IMR-90 (cell line): Measurements from ENCODE around the gene MSI1. TPM values are rescaled to one million over a fixed set of nuclear protein-coding genes. Genes with fewer than 3 reads are reported as not detected.

ENCODE experiments used
- ATAC-seq: fragments of 200-7000 bp; cut with Tn5 transposase; 2 replicates; pipeline ENCODE4 v1.9.1; 2020; ENCODE audit warnings: low read depth, mild to moderate bottlenecking, moderate library complexity
- BruUV-seq: library from RNA; stranded (reverse); fragments of 400-500 nt; replicated peaks from 2 replicates; lab custom pipeline; 2021; lab: Mats Ljungman, UMichigan
- CTCF ChIA-PET: fragments of 300-600 bp; formaldehyde crosslinking; extraction: SDS; loops from one replicate; lab custom pipeline; 2021; ENCODE audit warnings: antibody characterized with exemption; lab: Yijun Ruan, JAX
- POLR2A ChIA-PET: fragments of 300-600 bp; sonication (Branson Sonifier 250); formaldehyde crosslinking; loops from one replicate; lab custom pipeline; 2022; ENCODE audit warnings: antibody characterized with exemption; ENCODE audit not compliant: unreplicated experiment; lab: Charles Lee
- DNase-seq: peaks from one replicate; pipeline ENCODE4 v3.0.0; 2013
- H2AFZ ChIP-seq: replicated peaks from 2 replicates; pipeline ENCODE3; 2013; ENCODE audit warnings: low read length, mild to moderate bottlenecking; ENCODE audit not compliant: poor library complexity
- H2AK5ac ChIP-seq: 2 replicates; pipeline ENCODE4 v1.6.1; 2013; ENCODE audit warnings: low read depth, low read length, inconsistent platforms
- H2AK9ac ChIP-seq: replicated peaks from 2 replicates; pipeline ENCODE3; 2013; ENCODE audit warnings: mild to moderate bottlenecking, low read depth, low read length, moderate library complexity; ENCODE audit not compliant: poor library complexity
- H2BK120ac ChIP-seq: 2 replicates; pipeline ENCODE4 v1.6.1; 2013; ENCODE audit warnings: low read depth, low read length, inconsistent platforms
- H2BK15ac ChIP-seq: 3 replicates; pipeline ENCODE4 v1.6.1; 2013; ENCODE audit warnings: low read depth, low read length, inconsistent platforms
- H2BK20ac ChIP-seq: 2 replicates; pipeline ENCODE4 v1.6.1; 2013; ENCODE audit warnings: low read depth, mild to moderate bottlenecking, inconsistent platforms, low read length, moderate library complexity
- H2BK5ac ChIP-seq: 2 replicates; pipeline ENCODE4 v1.6.1; 2013; ENCODE audit warnings: mild to moderate bottlenecking, low read depth, low read length, inconsistent platforms; ENCODE audit not compliant: poor library complexity, severe bottlenecking
- H3K14ac ChIP-seq: replicated peaks from 2 replicates; pipeline ENCODE4 v1.6.1; 2013; ENCODE audit warnings: low read depth, low read length, inconsistent platforms
- H3K18ac ChIP-seq: 2 replicates; pipeline ENCODE4 v1.6.1; 2013; ENCODE audit warnings: low read depth, low read length, control low read depth
- H3K23ac ChIP-seq: 2 replicates; pipeline ENCODE4 v1.6.1; 2013; ENCODE audit warnings: low read depth, low read length, inconsistent platforms
- H3K27ac ChIP-seq: 2 replicates; pipeline ENCODE4 v1.5.1; 2013; ENCODE audit warnings: mild to moderate bottlenecking, control low read depth, low read length; ENCODE audit not compliant: insufficient read depth
- H3K27me3 ChIP-seq: 2 replicates; pipeline ENCODE4 v1.6.1; 2013; ENCODE audit warnings: low read length; ENCODE audit not compliant: control insufficient read depth, insufficient read depth
- H3K36me3 ChIP-seq: 2 replicates; pipeline ENCODE4 v1.6.1; 2013; ENCODE audit warnings: low read length, mixed read lengths; ENCODE audit not compliant: control insufficient read depth, insufficient read depth
- H3K4ac ChIP-seq: 2 replicates; pipeline ENCODE4 v1.6.1; 2013; ENCODE audit warnings: low read depth, low read length, inconsistent platforms
- H3K4me1 ChIP-seq: 2 replicates; pipeline ENCODE4 v1.6.1; 2013; ENCODE audit warnings: low read length, mixed read lengths; ENCODE audit not compliant: control insufficient read depth, insufficient read depth
- H3K4me2 ChIP-seq: 2 replicates; pipeline ENCODE4 v1.6.1; 2013; ENCODE audit warnings: low read depth, mild to moderate bottlenecking, control low read depth, low read length, moderate library complexity
- H3K4me3 ChIP-seq: 2 replicates; pipeline ENCODE4 v1.5.1; 2013; ENCODE audit warnings: low read depth, mild to moderate bottlenecking, control low read depth, low read length, moderate library complexity; ENCODE audit not compliant: insufficient read depth
- H3K56ac ChIP-seq: 2 replicates; pipeline ENCODE4 v1.6.1; 2013; ENCODE audit warnings: low read length, inconsistent platforms; ENCODE audit not compliant: insufficient read depth; ENCODE audit errors: extremely low read depth
- H3K79me1 ChIP-seq, 2 experiments: 2 replicates each; pipeline ENCODE4 v1.6.1; 2013; ENCODE audit warnings: low read length in 2 of 2, inconsistent platforms in 1 of 2, low read depth in 1 of 2
- H3K9ac ChIP-seq: 2 replicates; pipeline ENCODE4 v1.6.1; 2013; ENCODE audit warnings: low read depth, low read length, control low read depth
- H3K9me1 ChIP-seq: 2 replicates; pipeline ENCODE4 v1.6.1; 2013; ENCODE audit warnings: low read length, inconsistent platforms; ENCODE audit not compliant: insufficient read depth
- H3K9me3 ChIP-seq: 2 replicates; pipeline ENCODE4 v1.6.1; 2013; ENCODE audit warnings: low read length; ENCODE audit not compliant: control insufficient read depth, insufficient read depth
- H4K20me1 ChIP-seq: 2 replicates; pipeline ENCODE4 v1.6.1; 2013; ENCODE audit warnings: low read length, inconsistent platforms; ENCODE audit not compliant: insufficient read depth
- H4K5ac ChIP-seq: 2 replicates; pipeline ENCODE4 v1.6.1; 2013; ENCODE audit warnings: mild to moderate bottlenecking, low read depth, low read length, control low read depth
- H4K8ac ChIP-seq, 2 experiments: 2 replicates each; pipeline ENCODE4 v1.6.1; 2013; ENCODE audit warnings: low read depth in 2 of 2, low read length in 2 of 2, control low read depth in 1 of 2, inconsistent platforms in 1 of 2
- H4K91ac ChIP-seq: 2 replicates; pipeline ENCODE4 v1.6.1; 2013; ENCODE audit warnings: low read depth, low read length, inconsistent platforms; ENCODE audit not compliant: insufficient read depth
- CHD1 ChIP-seq: IDR thresholded peaks from 2 replicates; pipeline ENCODE4 v1.6.1; 2012; ENCODE audit warnings: low read depth, low read length, improper control_type of control experiment
- MAZ ChIP-seq: IDR thresholded peaks from 2 replicates; pipeline ENCODE4 v1.6.1; 2012; ENCODE audit warnings: low read depth, mild to moderate bottlenecking, low read length, improper control_type of control experiment, moderate library complexity, borderline replicate concordance
- NFE2L2 ChIP-seq: fragments of 150-350 bp; IDR thresholded peaks from 2 replicates; pipeline ENCODE4 v1.6.1; 2016; ENCODE audit warnings: low read depth, mild to moderate bottlenecking, low read length
- POLR2A ChIP-seq: IDR thresholded peaks from 2 replicates; pipeline ENCODE4 v1.6.1; 2012; ENCODE audit warnings: mild to moderate bottlenecking, low read depth, low read length
- WGBS, 2 experiments: methylation state at CpG; one replicate each; pipeline versions ENCODE4 v1.1.5 to v1.1.7; 2013; ENCODE audit warnings: missing lambda C conversion rate in 2 of 2; ENCODE audit not compliant: insufficient read length in 1 of 2; ENCODE audit errors: extremely low coverage in 2 of 2; 5-methylcytosine and 5-hydroxymethylcytosine counted together
- dilution Hi-C: fragments of 300-500 bp; cut with HindIII; formaldehyde crosslinking; loops from one replicate; pipeline ENCODE4 v1.14.3; 2018; ENCODE audit warnings: low sequenced_read_pairs; ENCODE audit not compliant: unreplicated experiment
- in situ Hi-C: fragments of 300-500 bp; cut with MboI; formaldehyde crosslinking; loops from 3 replicates; pipeline ENCODE4 v1.14.3; 2019; ENCODE audit warnings: low sequenced_read_pairs, inconsistent platforms, mixed read lengths
- intact Hi-C: fragments of 100-400 bp; cut with micrococcal nuclease; formaldehyde crosslinking; loops from 2 replicates; pipeline ENCODE4 v1.10.0; 2022
- polyA plus RNA-seq, 3 experiments: library from polyadenylated mRNA; depleted of rRNA; stranded (reverse); fragments of >200 nt; gene quantifications; 2 replicates each; pipeline ENCODE4 v1.2.3, GENCODE V29; 2012; ENCODE audit warnings: low replicate concordance in 1 of 3
- total RNA-seq: library from RNA; depleted of rRNA; stranded (reverse); fragments of >200 nt; gene quantifications from 2 replicates; pipeline ENCODE4 v1.2.3, GENCODE V29; 2012

The MSI1 gene
- total and polyA plus RNA-seq, 2 of the 4 experiments (the other 2 are of a cell fraction): not detected

DNA sequence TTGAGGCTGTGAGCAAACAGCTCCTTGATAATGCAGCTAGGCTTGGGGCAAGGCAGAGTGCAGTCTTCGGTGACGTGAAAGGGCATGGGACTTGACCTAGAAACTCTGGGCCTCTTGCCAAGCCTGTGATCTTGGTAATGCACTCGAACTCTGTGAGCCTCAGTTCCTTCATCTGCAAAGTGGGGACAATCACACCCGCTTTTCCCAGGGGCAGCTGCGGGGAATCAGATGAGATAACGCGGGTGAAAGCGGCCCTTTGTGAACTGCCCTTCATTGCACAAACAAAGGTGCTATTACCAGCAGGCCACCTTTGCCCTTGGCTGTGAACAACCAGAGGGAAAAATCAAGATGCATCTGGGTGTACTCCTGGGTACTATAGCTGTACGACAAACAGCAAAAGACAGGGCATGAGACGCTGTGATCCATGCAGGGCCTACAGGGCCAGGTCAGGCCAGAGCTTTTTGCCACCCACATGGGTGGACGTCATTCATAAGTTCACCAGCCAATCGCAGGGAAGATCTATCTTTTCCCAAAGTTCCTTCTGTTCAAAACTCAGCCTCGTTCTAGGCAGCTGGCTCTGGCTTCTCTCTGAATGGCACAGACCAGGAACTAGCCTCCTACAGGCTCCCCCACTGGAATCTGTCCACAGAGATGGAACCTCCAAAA is 3.2 kb downstream of the MSI1 start:
- no peaks in the 10 kb centered on the region for H3K36me3 ChIP-seq
- in situ Hi-C loops (no loop called here), dilution Hi-C loops (no loop called here), intact Hi-C loops (no loop called here)
- H4K8ac ChIP-seq: no peak overlapping the region
- DNase-seq (no peak), ATAC-seq (no peak)
- H3K4ac ChIP-seq: no peak overlapping the region
- 80% methylated on average over 11 of the region's 13 CpGs; no CpG with 5 or more reads in 1 of the 2 experiments for WGBS, 2 experiments
- no peak overlapping the region for H3K4me3 ChIP-seq
- no peak overlapping the region for H3K56ac ChIP-seq
- H3K4me1 ChIP-seq: no peaks in the 10 kb centered on the region
- no peak overlapping the region for H2BK20ac ChIP-seq
- no peaks in the 10 kb centered on the region for H3K9me1 ChIP-seq
- no peak overlapping the region for H3K18ac ChIP-seq
- no peak overlapping the region for H3K23ac ChIP-seq
- no peak for TF ChIP-seq MAZ
- TF ChIP-seq NFE2L2: no peak
- TF ChIP-seq POLR2A: no peak
- no peak for TF ChIP-seq CHD1
- H3K9me3 ChIP-seq: no peaks in the 10 kb centered on the region
- no peak overlapping the region for H2BK120ac ChIP-seq
- no peak overlapping the region for H4K91ac ChIP-seq
- H2BK15ac ChIP-seq: no peak overlapping the region
- no peaks in the 10 kb centered on the region for H4K20me1 ChIP-seq
- no peak overlapping the region for H2AFZ ChIP-seq
- H2BK5ac ChIP-seq: no peak overlapping the region
- no TSS peak for BruUV-seq
- H3K14ac ChIP-seq: no peak overlapping the region
- no peak overlapping the region for H3K9ac ChIP-seq
- no peak overlapping the region for H4K5ac ChIP-seq
- ChIA-PET CTCF (no interaction called here), POLR2A (no interaction called here)
- H3K27me3 ChIP-seq: peaks cover 87% of the 10 kb centered on the region
- no peaks in the 10 kb centered on the region for H3K79me1 ChIP-seq
- H2AK5ac ChIP-seq: no peak overlapping the region
- no peak overlapping the region for H2AK9ac ChIP-seq
- no peak overlapping the region for H3K27ac ChIP-seq
- no peak overlapping the region for H3K4me2 ChIP-seq
